A549 (cell line): ENCODE data around the gene FAM83G. TPM values are rescaled to one million over a fixed set of nuclear protein-coding genes. Genes with fewer than 3 reads are reported as not detected.

Experiments
- ATAC-seq, 2 experiments: fragments of 200-7000 bp in 1 of 2; fragments of >200 bp in 1 of 2; cut with Nextera tagmentation in 1 of 2; cut with Tn5 transposase in 1 of 2; 3 replicates each; pipeline versions ENCODE4 v1.8.0 to v1.9.1; 2018 to 2020; ENCODE audit warnings: mild to moderate bottlenecking in 1 of 2, moderate library complexity in 1 of 2
- CTCF ChIA-PET: fragments of 300-600 bp; sonication (Branson Sonifier 250); formaldehyde crosslinking; extraction: SDS; loops from one replicate; lab custom pipeline; 2021; ENCODE audit warnings: antibody characterized with exemption, inconsistent platforms; lab: Yijun Ruan, JAX
- POLR2A ChIA-PET: fragments of 350-600 bp; formaldehyde crosslinking; extraction: SDS; loops from one replicate; lab custom pipeline; 2021; ENCODE audit warnings: antibody characterized with exemption, inconsistent platforms; lab: Yijun Ruan, JAX
- DNase-seq, 2 experiments: peaks; one replicate each; pipeline versions ENCODE4 v3.0.0 to v3.0.0-alpha.2; 2011 to 2016; ENCODE audit warnings: low read depth in 1 of 2, low spot score in 1 of 2
- FAIRE-seq: peaks from 2 replicates; lab custom pipeline; 2011; peaks lifted over from hg19 to GRCh38; lab: Jason Lieb, UNC
- H3K27ac ChIP-seq, 2 experiments: fragments of >200 bp; sonication (Bioruptor Twin); formaldehyde crosslinking; 3 replicates each; pipeline ENCODE4 v1.5.1; 2016 to 2017
- H3K4me1 ChIP-seq: fragments of >200 bp; sonication (Bioruptor Twin); formaldehyde crosslinking; 3 replicates; pipeline ENCODE4 v1.6.1; 2016
- H3K4me2 ChIP-seq: fragments of >200 bp; sonication (Bioruptor Twin); formaldehyde crosslinking; 3 replicates; pipeline ENCODE4 v1.6.1; 2016
- H3K4me3 ChIP-seq: fragments of >200 bp; sonication (Bioruptor Twin); formaldehyde crosslinking; 3 replicates; pipeline ENCODE4 v1.5.1; 2016
- H3K9me3 ChIP-seq: fragments of >200 bp; sonication (Bioruptor Twin); formaldehyde crosslinking; 3 replicates; pipeline ENCODE4 v1.6.1; 2016
- BCL3 ChIP-seq: fragments of >200 bp; sonication (Bioruptor Twin); formaldehyde crosslinking; IDR thresholded peaks from 3 replicates; pipeline ENCODE4 v1.6.1; 2016
- ESRRA ChIP-seq: fragments of 150-350 bp; IDR thresholded peaks from 2 replicates; pipeline ENCODE4 v1.6.1; 2014; ENCODE audit warnings: mild to moderate bottlenecking, low read length, borderline replicate concordance
- FOSL2 ChIP-seq, 2 experiments: fragments of 450-650 bp in 1 of 2; fragments of >200 bp in 1 of 2; sonication (Bioruptor Twin) in 1 of 2; formaldehyde crosslinking; IDR thresholded peaks; 2 replicates each; pipeline versions ENCODE4 v1.5.0 to v1.6.1; 2016 to 2020; ENCODE audit warnings: mild to moderate bottlenecking in 1 of 2, moderate library complexity in 1 of 2
- GATA3 ChIP-seq: IDR thresholded peaks from 2 replicates; pipeline ENCODE4 v1.6.1; 2012; ENCODE audit warnings: borderline replicate concordance
- HOXB5 ChIP-seq: fragments of 250-450 bp; sonication (Bioruptor Pico); IDR thresholded peaks from 2 replicates; pipeline ENCODE4 v1.5.0; 2020; ENCODE audit warnings: mild to moderate bottlenecking, moderate library complexity
- NFE2L2 ChIP-seq: fragments of 150-350 bp; conservative IDR thresholded peaks from 2 replicates; pipeline ENCODE4 v1.6.1; 2014; ENCODE audit warnings: low read length
- RCOR1 ChIP-seq: fragments of 150-350 bp; IDR thresholded peaks from 2 replicates; pipeline ENCODE4 v1.6.1; 2014; ENCODE audit warnings: antibody characterized with exemption, low read length, low read depth
- RFX5 ChIP-seq: fragments of 450-650 bp; IDR thresholded peaks from 2 replicates; pipeline ENCODE4 v1.7.1; 2014; ENCODE audit warnings: antibody characterized with exemption, mild to moderate bottlenecking, moderate library complexity
- USF2 ChIP-seq: fragments of 450-650 bp; IDR thresholded peaks from 2 replicates; pipeline ENCODE4 v1.6.1; 2014; ENCODE audit warnings: antibody characterized with exemption
- ZFP36 ChIP-seq: fragments of 450-650 bp; IDR thresholded peaks from 2 replicates; pipeline ENCODE4 v1.6.1; 2014; ENCODE audit warnings: borderline replicate concordance; ENCODE audit not compliant: partially characterized antibody
- ZNF302 ChIP-seq: fragments of 250-450 bp; sonication (Bioruptor Pico); IDR thresholded peaks from 2 replicates; pipeline ENCODE4 v1.9.0; 2021; ENCODE audit warnings: inconsistent platforms, mild to moderate bottlenecking, moderate library complexity
- WGBS: methylation state at CpG from one replicate; pipeline ENCODE4 v1.1.6; 2017; ENCODE audit errors: missing lambda C conversion rate; 5-methylcytosine and 5-hydroxymethylcytosine counted together
- polyA plus RNA-seq, 4 experiments: library from polyadenylated mRNA; depleted of rRNA in 3 of 4; stranded (reverse); fragments of >200 nt; fragmentation: RNase III in 1 of 4; extraction: RNeasy Plus Mini Kit Qiagen cat#74134 plus additional on column Dnase treatment in 1 of 4; gene quantifications; 2 replicates in 3 of 4; 3 replicates in 1 of 4; pipeline ENCODE4 v1.2.3, GENCODE V29; 2011 to 2017

The FAM83G gene
- polyA plus RNA-seq, 2 of the 4 experiments (the other 2 are of a cell fraction): 11.0 to 22.0 TPM

GRCh38 chr17:18988546-18989173 is 15.9 kb downstream of the FAM83G start:
- Histone ChIP-seq H3K27ac (peak overlapping the region; percentile 6 to 66; a peak in 4 of 6 replicates), H3K9me3 (no peaks in the 10 kb centered on the region), H3K4me3 (no peak overlapping the region), H3K4me1 (peaks cover 22% of the 10 kb centered on the region), H3K4me2 (peak overlapping the region; percentile 33)
- 56% methylated on average over 9 of the region's 9 CpGs for WGBS
- FAIRE-seq (no peak), DNase-seq (peak in 1 of 2 experiments; percentile 42), ATAC-seq (peak; percentile 17 to 31; a peak in 5 of 6 replicates)
- no peak for TF ChIP-seq RFX5
- TF ChIP-seq ZNF302 (CRISPR knock-in tag): no peak
- TF ChIP-seq USF2: peak; percentile 47
- TF ChIP-seq FOSL2 (IDR thresholded peaks at IDR 0.05): no peak
- no peak for TF ChIP-seq FOSL2 (CRISPR knock-in tag; IDR thresholded peaks at IDR 0.05)
- CTCF ChIA-PET: interaction anchor here (1.5 to 20.6 kb wide), 2 partner anchors 13 to 28 kb away, joined by 4 to 215 read pairs; no protein-coding TSS in a partner anchor
- POLR2A ChIA-PET: no interaction called here

- no peak for FAIRE-seq
- CTCF ChIA-PET: interaction anchor here (1.5 to 20.6 kb wide), 2 partner anchors 13 to 27 kb away, joined by 4 to 215 read pairs; no protein-coding TSS in a partner anchor
- TF ChIP-seq RCOR1: no peak
- TF ChIP-seq BCL3: no peak
- no peak for TF ChIP-seq ZFP36
- Histone ChIP-seq H3K4me1 (peaks cover 25% of the 10 kb centered on the region), H3K9me3 (no peaks in the 10 kb centered on the region), H3K4me2 (peak overlapping the region; percentile 33; the same call in 1 of the 3 replicates), H3K4me3 (no peak overlapping the region), H3K27ac (peak overlapping the region in 1 of 2 experiments; percentile 66; a peak in 3 of 6 replicates)
- WGBS: 85% methylated on average over 14 of the region's 14 CpGs
- no peak for DNase-seq
- ATAC-seq: peak in 1 of 2 experiments; percentile 0; a peak in 1 of 6 replicates
- POLR2A ChIA-PET: no interaction called here
Observed at GRCh38 chr17:18987862-18988545, 16.6 kb downstream of the FAM83G start.

- no peak for DNase-seq
- TF ChIP-seq NFE2L2 (no peak), ESRRA (no peak), ZFP36 (peak; percentile 8)
- WGBS: 91% methylated on average over 9 of the region's 9 CpGs
- ATAC-seq: no peak
- peaks cover 33% of the 10 kb centered on the region for H3K4me1 ChIP-seq
- no peak overlapping the region for H3K4me3 ChIP-seq
- H3K4me2 ChIP-seq: no peak overlapping the region
- POLR2A ChIA-PET: no interaction called here
- FAIRE-seq: no peak
- no peak overlapping the region for H3K27ac ChIP-seq
- no peaks in the 10 kb centered on the region for H3K9me3 ChIP-seq
- CTCF ChIA-PET: interaction anchor here (1.5 to 20.6 kb wide), 2 partner anchors 12 to 26 kb away, joined by 4 to 215 read pairs; no protein-coding TSS in a partner anchor
Observed at GRCh38 chr17:18987230-18987610, 17.3 kb downstream of the FAM83G start.

GRCh38 chr17:18986541-18987229 is 17.9 kb downstream of the FAM83G start:
- Histone ChIP-seq H3K4me1 (peaks cover 38% of the 10 kb centered on the region), H3K9me3 (no peaks in the 10 kb centered on the region)
- ATAC-seq: no peak
- WGBS: 94% methylated on average over 21 of the region's 21 CpGs
- TF ChIP-seq GATA3: no peak
- TF ChIP-seq HOXB5 (CRISPR knock-in tag): no peak
- TF ChIP-seq, all 56 proteins: peak for 0
- no peak for FAIRE-seq
- POLR2A ChIA-PET: no interaction called here
- Histone ChIP-seq H3K27ac (no peak overlapping the region), H3K4me3 (no peak overlapping the region), H3K4me2 (no peak overlapping the region)
- CTCF ChIA-PET: interaction anchor here (1.4 to 20.6 kb wide), 2 partner anchors 10 to 26 kb away, joined by 3 to 215 read pairs; no protein-coding TSS in a partner anchor
- DNase-seq: no peak
